ENCODE measurements around the gene DNPEP.

The DNPEP gene

DNA sequence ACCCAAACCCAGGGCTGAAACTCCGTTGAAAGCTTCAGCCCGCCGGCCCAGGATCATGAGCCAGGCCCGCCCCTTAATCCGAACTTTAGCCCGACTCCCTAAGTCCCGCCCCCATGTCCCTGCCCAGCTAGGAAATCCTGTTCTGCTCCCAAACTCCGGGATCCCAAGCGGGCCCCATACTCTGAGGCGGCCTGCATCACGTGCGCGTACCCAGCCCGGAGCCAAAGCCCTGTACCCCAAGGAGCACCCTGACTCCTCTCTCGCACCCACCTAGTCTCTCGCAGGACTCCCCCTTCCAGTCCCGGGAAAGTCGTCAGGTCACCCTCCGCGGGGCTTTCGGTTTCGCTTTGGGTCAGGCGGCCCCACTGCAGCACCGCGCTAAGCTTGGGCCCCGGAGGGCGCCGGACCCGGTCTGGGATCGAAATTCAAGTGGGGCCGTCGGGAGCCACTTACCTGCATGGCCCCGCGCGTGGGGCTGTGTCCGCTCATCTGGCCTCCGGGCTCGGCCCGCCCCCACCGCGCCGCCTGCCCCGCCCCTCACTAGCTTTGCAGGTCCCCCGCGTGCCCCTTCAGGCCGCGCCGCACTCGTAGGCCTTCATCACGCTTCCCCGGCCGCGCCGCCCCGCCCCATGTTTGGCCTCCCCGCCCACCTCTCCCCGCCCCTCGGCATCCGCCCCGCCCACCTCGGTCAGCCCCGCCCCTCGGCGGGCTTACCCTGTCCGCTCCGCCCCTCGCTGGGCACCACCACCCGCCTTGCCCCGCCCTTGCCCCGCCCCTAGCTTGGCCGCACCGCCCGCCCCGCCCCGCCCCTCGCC is at the start of gene DNPEP:
DNPEP (minus strand) TSS at position 607 of the 815 bp plus-strand sequence; CDS start at position 489, 118 bp downstream.
- Histone ChIP-seq H3K36me3 (ENCODE audit: insufficient read depth, low read depth, low read length) (peaks cover 33% of the 10 kb centered on the region), H3K9me3 (ENCODE audit: insufficient read depth, low read depth, low read length) (no peaks in the 10 kb centered on the region), H3K27me3 (ENCODE audit: insufficient read depth, low read length) (no peaks in the 10 kb centered on the region), H3K4me3 (ENCODE audit: low read length) (peak within 1 kb of the TSS; percentile 94), H3K4me1 (ENCODE audit: insufficient read depth, low read length) (no peaks in the 10 kb centered on the region), H3K9ac (ENCODE audit: low read depth, low read length) (peak within 1 kb of the TSS; percentile 85), H3K27ac (ENCODE audit: low read length) (no peak within 1 kb of the TSS)

DNA sequence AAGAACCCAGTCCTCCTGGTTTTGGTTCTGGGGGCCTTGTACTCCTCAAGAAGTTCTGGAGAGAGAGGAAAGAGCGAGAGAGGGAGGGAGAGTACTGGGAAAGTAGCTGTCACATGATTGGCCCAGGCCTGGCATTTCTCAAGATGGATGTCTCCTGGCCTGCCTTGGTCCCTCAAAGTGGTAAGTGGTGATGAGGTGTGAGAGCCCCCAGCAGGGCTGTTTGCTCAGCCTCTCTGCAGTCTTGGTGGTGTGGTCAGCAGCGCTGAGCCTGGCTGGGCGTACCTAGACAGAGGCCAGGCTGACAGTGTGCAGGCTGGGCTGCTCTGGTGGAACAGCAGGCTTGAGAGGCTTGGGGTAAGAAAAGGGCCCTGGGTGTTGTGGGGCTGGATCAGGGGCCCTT is 49.4 kb upstream of the DNPEP start:
- Histone ChIP-seq H3K36me3 (ENCODE audit: insufficient read depth, low read depth, low read length) (no peaks in the 10 kb centered on the region), H3K4me1 (ENCODE audit: insufficient read depth, low read length) (peaks cover 9% of the 10 kb centered on the region), H3K9me3 (ENCODE audit: insufficient read depth, low read depth, low read length) (no peaks in the 10 kb centered on the region), H3K27me3 (ENCODE audit: insufficient read depth, low read length) (peaks cover 64% of the 10 kb centered on the region), H3K9ac (ENCODE audit: low read depth, low read length) (no peak overlapping the region), H3K4me3 (ENCODE audit: low read length) (no peak overlapping the region), H3K27ac (ENCODE audit: low read length) (no peak overlapping the region)

DNA sequence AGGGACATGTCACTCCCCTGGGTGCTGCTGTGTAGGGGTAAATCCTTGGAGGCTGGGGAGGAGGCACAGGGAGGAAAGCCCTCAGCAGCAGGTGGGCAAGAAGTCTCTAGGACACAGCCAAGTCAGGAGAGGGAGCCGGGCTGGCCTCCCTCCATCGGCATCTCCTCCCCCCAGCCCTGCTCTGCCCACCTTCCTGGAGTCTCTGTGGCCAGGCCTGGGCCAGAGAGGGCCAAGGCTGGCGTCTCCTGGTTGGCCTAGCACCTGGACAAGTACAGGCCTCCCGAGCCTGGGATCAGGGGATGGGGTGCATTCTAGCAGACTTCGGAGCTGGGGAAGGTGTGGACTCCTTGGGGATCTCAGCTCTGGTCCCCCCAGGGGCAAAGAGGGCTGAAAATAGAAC is 48.8 kb upstream of the DNPEP start:
- Histone ChIP-seq H3K9me3 (ENCODE audit: insufficient read depth, low read depth, low read length) (no peaks in the 10 kb centered on the region), H3K27ac (ENCODE audit: low read length) (no peak overlapping the region), H3K27me3 (ENCODE audit: insufficient read depth, low read length) (peaks cover 62% of the 10 kb centered on the region), H3K9ac (ENCODE audit: low read depth, low read length) (no peak overlapping the region), H3K4me1 (ENCODE audit: insufficient read depth, low read length) (peaks cover 9% of the 10 kb centered on the region), H3K4me3 (ENCODE audit: low read length) (no peak overlapping the region), H3K36me3 (ENCODE audit: insufficient read depth, low read depth, low read length) (no peaks in the 10 kb centered on the region)

DNA sequence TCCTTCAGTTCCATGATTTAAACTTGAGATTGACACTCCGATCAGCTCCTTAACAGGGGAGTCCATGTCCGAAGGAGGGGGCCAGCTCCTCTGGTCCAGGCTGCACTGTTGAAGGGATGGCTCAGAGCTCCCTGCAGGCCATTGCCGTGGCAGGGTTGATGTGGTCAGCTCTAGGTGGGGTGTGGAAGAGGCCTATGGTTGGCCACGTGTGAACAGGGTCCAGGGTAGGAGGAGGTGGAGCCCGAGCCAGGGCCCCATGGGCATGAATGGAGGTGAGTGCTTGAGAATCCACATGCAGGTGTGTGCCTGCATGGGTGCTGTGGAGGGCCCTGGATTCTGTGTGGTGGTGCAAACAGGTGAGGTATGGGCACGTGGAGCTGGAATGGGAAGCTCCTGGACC is 48.0 kb upstream of the DNPEP start:
- peaks cover 55% of the 10 kb centered on the region for H3K27me3 ChIP-seq (ENCODE audit: insufficient read depth, low read length)
- H3K4me3 ChIP-seq (ENCODE audit: low read length) = no peak overlapping the region
- no peaks in the 10 kb centered on the region for H3K9me3 ChIP-seq (ENCODE audit: insufficient read depth, low read depth, low read length)
- H3K27ac ChIP-seq (ENCODE audit: low read length) = no peak overlapping the region
- peaks cover 5% of the 10 kb centered on the region for H3K4me1 ChIP-seq (ENCODE audit: insufficient read depth, low read length)
- H3K36me3 ChIP-seq (ENCODE audit: insufficient read depth, low read depth, low read length) = no peaks in the 10 kb centered on the region
- no peak overlapping the region for H3K9ac ChIP-seq (ENCODE audit: low read depth, low read length)

DNA sequence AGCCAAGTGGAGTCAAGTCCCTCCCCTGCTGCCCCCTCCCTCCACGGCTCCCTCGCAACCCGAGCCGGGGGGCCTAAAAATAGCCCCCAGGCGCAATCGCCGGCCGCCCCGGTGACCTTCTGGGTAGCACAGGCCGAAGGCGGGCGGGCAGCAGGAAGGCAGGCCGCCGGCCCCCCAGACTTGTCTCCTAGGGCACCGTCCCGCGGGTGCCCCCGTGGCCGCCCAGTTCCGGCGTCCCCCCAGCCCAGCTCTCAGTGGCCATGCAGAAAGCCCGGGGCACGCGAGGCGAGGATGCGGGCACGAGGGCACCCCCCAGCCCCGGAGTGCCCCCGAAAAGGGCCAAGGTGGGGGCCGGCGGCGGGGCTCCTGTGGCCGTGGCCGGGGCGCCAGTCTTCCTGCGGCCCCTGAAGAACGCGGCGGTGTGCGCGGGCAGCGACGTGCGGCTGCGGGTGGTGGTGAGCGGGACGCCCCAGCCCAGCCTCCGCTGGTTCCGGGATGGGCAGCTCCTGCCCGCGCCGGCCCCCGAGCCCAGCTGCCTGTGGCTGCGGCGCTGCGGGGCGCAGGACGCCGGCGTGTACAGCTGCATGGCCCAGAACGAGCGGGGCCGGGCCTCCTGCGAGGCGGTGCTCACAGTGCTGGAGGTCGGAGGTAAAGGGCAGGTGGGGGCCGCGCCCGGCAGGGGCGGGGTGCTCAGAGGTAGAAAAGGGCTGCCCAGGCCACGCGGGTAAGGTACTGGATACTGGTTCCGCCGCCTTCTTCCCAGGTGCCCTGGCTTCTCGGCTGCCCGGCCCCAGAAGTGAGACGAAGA is 47.2 kb upstream of the DNPEP start, which contains the start of gene SPEG:
SPEG (plus strand) TSS at position 126 of the 808 bp plus-strand sequence; CDS start at position 261, 135 bp downstream.
- peak within 1 kb of the TSS; percentile 63 for H3K4me3 ChIP-seq (ENCODE audit: low read length)
- H3K9ac ChIP-seq (ENCODE audit: low read depth, low read length) = peak within 1 kb of the TSS; percentile 69
- peaks cover 3% of the 10 kb centered on the region; the same call in 1 of the 2 replicates for H3K4me1 ChIP-seq (ENCODE audit: insufficient read depth, low read length)
- H3K27me3 ChIP-seq (ENCODE audit: insufficient read depth, low read length) = peaks cover 50% of the 10 kb centered on the region
- H3K36me3 ChIP-seq (ENCODE audit: insufficient read depth, low read depth, low read length) = no peaks in the 10 kb centered on the region
- no peaks in the 10 kb centered on the region for H3K9me3 ChIP-seq (ENCODE audit: insufficient read depth, low read depth, low read length)
- peak within 1 kb of the TSS; percentile 13 for H3K27ac ChIP-seq (ENCODE audit: low read length)

DNA sequence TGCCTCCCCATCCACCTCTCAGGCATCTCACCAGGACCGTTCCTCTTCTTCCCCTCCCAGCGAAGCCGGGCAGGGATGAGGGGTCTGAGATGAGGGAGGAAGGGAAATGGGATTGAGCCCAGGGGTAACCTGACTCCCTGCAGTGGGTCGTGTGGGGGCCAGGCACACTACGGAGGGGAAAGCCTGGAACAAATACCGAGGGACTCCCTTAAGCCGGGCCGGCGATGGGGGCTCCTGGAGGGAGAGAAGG is 46.7 kb upstream of the DNPEP start:
- Histone ChIP-seq H3K9me3 (ENCODE audit: insufficient read depth, low read depth, low read length) (no peaks in the 10 kb centered on the region), H3K27ac (ENCODE audit: low read length) (peak overlapping the region; percentile 13), H3K9ac (ENCODE audit: low read depth, low read length) (peak overlapping the region; percentile 69)

DNA sequence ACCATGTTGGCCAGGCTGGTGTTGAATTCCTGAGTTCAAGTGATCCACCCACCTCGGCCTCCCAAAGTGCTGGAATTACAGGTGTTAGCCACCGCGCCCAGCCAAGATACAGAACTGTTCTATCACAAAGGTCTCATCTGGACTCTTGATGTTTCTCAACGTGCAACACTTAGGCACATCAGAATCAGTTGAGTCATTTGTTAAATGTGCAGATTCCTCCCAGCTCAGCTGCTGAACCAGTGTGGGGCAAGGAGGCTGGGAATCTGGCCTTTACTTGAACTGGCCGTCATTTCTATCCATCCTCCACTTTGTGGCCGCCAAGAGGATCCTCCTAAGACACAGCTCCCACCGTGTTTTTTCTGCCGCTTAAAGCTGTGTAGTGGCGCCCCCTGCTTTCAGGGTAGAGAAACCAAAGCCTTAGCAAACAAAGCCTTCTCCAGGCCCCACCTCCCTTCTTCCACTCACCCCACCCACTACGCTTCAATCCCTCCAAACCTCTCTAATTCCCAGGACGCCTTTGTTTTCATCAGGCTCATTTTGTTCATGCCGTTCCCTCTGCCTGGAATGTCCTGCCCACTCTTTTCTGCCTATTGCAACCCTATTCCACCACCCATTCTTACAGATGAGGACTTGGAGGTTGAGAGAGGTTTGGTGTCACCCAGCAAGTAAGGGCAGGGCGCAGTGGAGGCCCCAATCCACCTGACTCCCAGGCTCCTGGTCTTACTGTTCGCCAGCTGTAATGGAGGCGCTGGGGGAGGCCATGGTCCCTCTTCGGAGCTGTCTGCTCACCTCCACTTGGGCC is 46.2 kb upstream of the DNPEP start:
- Histone ChIP-seq H3K4me3 (ENCODE audit: low read length) (peak overlapping the region; percentile 63), H3K36me3 (ENCODE audit: insufficient read depth, low read depth, low read length) (no peaks in the 10 kb centered on the region), H3K27ac (ENCODE audit: low read length) (peak overlapping the region; percentile 13), H3K9me3 (ENCODE audit: insufficient read depth, low read depth, low read length) (no peaks in the 10 kb centered on the region), H3K9ac (ENCODE audit: low read depth, low read length) (peak overlapping the region; percentile 69), H3K27me3 (ENCODE audit: insufficient read depth, low read length) (peaks cover 40% of the 10 kb centered on the region), H3K4me1 (ENCODE audit: insufficient read depth, low read length) (peaks cover 3% of the 10 kb centered on the region; the same call in 1 of the 2 replicates)

More for the DNA sequence above, 46.7 kb upstream of the DNPEP start:
- Histone ChIP-seq H3K36me3 (ENCODE audit: insufficient read depth, low read depth, low read length) (no peaks in the 10 kb centered on the region), H3K27me3 (ENCODE audit: insufficient read depth, low read length) (peaks cover 45% of the 10 kb centered on the region), H3K4me3 (ENCODE audit: low read length) (peak overlapping the region; percentile 63), H3K4me1 (ENCODE audit: insufficient read depth, low read length) (peaks cover 3% of the 10 kb centered on the region; the same call in 1 of the 2 replicates)

DNA sequence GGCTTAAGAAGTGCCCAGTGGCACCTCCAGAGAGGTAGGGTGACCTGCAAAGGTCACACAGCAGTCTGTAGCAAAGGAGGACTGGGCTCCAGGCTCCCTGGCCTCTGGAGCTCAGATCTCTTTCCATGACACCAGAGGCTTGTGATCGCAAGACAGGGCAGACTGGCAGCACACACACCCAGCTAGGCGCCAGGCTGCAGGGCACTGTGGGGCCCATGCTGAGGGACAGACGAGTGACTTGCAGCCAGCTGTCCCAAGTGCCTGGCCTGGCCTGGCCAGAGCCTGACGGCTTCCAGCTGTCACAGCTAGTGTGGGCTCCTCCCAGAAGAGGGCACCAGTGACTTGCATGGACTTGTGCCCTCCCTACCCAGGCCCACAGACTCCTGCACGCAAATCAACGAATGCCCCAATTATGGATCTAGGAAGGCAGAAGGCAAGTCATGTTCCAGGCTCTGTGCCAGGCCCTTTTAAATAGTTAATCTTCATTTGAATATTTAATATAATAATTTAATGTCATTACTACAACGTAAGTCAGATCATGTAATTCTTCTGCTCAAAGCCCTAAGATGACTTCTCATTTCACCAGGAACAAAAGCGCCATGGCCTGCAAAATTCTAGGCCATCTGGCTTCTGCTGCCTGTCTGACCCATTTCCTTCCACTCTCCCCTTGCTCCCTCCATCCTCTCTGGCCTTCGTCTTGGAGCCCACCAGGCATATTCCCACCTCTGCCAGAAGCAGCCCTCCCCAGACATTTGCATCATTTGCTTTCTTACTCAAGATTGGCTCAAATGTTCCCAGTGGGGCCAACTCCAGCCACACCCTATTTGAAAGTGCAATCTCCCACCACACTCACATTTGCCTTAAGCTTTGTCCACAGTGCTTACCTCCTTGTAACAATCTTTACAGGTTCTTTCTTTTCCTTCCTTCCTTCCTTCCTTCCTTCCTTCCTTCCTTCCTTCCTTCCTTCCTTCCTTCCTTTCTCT is 43.2 kb upstream of the DNPEP start:
- no peak overlapping the region for H3K4me3 ChIP-seq (ENCODE audit: low read length)
- peaks cover 12% of the 10 kb centered on the region for H3K27me3 ChIP-seq (ENCODE audit: insufficient read depth, low read length)
- H3K36me3 ChIP-seq (ENCODE audit: insufficient read depth, low read depth, low read length) = no peaks in the 10 kb centered on the region
- H3K9me3 ChIP-seq (ENCODE audit: insufficient read depth, low read depth, low read length) = no peaks in the 10 kb centered on the region
- H3K9ac ChIP-seq (ENCODE audit: low read depth, low read length) = no peak overlapping the region
- H3K27ac ChIP-seq (ENCODE audit: low read length) = no peak overlapping the region
- peaks cover 3% of the 10 kb centered on the region; the same call in 1 of the 2 replicates for H3K4me1 ChIP-seq (ENCODE audit: insufficient read depth, low read length)

DNA sequence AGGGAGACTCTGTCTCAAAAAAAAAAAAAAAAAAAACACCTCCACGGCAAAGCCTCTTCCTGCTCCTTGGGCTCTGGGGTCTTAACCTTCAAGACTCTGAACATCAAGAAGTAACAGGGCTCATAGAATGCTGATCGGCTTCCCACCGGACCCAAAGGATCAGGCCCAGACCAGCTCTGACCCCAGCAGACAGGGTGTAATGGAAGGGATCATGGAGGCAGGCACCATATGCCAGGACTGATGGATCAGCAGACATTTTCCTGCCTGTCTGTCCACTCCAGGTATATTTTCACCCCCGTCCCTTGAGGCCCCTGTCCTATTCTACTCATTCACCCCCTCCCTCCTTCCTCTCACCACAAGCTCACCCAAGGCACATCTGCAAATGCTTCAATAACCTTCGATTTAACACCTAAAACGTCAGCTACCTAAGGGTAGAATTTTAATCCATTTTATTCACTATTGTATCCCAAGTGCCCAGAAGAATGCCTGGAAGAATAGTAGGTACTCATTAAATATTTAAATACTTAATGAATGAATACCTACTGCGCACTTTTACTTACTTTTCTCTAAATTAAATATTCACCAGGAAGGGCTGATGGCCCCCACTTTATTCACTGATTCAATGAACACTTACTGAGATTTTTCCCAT is 42.4 kb upstream of the DNPEP start:
- Histone ChIP-seq H3K9ac (ENCODE audit: low read depth, low read length) (no peak overlapping the region), H3K27me3 (ENCODE audit: insufficient read depth, low read length) (peaks cover 4% of the 10 kb centered on the region), H3K27ac (ENCODE audit: low read length) (no peak overlapping the region), H3K9me3 (ENCODE audit: insufficient read depth, low read depth, low read length) (no peaks in the 10 kb centered on the region), H3K36me3 (ENCODE audit: insufficient read depth, low read depth, low read length) (no peaks in the 10 kb centered on the region), H3K4me3 (ENCODE audit: low read length) (no peak overlapping the region), H3K4me1 (ENCODE audit: insufficient read depth, low read length) (peaks cover 3% of the 10 kb centered on the region; the same call in 1 of the 2 replicates)

DNA sequence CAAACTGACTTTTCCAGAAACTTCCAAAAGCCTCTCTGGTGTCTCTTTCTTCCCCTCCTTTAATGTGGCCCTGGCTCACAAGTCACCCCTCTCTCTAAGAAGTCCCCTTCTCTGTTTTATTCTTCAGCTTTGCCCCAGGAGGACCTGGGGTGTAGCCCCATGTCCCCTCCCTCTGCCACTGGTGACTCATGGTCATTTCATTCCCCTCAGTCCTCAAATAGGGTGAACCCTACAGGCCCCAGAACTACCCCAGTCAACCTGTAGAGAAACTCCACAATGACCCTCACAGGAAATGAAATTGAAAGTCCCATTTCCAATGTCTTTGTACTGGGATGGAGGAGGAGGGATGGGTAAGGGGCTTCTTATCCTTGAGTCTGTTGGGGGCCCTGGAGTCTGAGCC is 40.8 kb upstream of the DNPEP start:
- Histone ChIP-seq H3K9ac (ENCODE audit: low read depth, low read length) (no peak overlapping the region), H3K9me3 (ENCODE audit: insufficient read depth, low read depth, low read length) (no peaks in the 10 kb centered on the region), H3K27ac (ENCODE audit: low read length) (no peak overlapping the region), H3K27me3 (ENCODE audit: insufficient read depth, low read length) (no peaks in the 10 kb centered on the region; the same call in 1 of the 2 replicates), H3K36me3 (ENCODE audit: insufficient read depth, low read depth, low read length) (no peaks in the 10 kb centered on the region), H3K4me1 (ENCODE audit: insufficient read depth, low read length) (no peaks in the 10 kb centered on the region), H3K4me3 (ENCODE audit: low read length) (no peak overlapping the region)
